IMR-90 (cell line): ENCODE results near the gene ALDH2.

Experiments
- BHLHE40 ChIP-seq: fragments of 150-350 bp; IDR thresholded peaks from 2 replicates; pipeline ENCODE4 v1.6.1; 2016; ENCODE audit warnings: mild to moderate bottlenecking, low read depth, low read length
- CEBPB ChIP-seq: IDR thresholded peaks from 2 replicates; pipeline ENCODE4 v1.6.1; 2012; ENCODE audit warnings: low read depth, low read length, improper control_type of control experiment
- CTCF ChIP-seq: conservative IDR thresholded peaks from 2 replicates; pipeline ENCODE4 v1.5.1; 2012; ENCODE audit warnings: mild to moderate bottlenecking, low read depth, low read length, improper control_type of control experiment
- ELK1 ChIP-seq: fragments of 150-350 bp; IDR thresholded peaks from 2 replicates; pipeline ENCODE4 v1.6.1; 2016; ENCODE audit warnings: low read depth, mild to moderate bottlenecking, low read length, moderate library complexity, borderline replicate concordance
- FOS ChIP-seq: fragments of 150-350 bp; IDR thresholded peaks from 2 replicates; pipeline ENCODE4 v1.6.1; 2016; ENCODE audit warnings: low read depth, low read length
- MAFK ChIP-seq: IDR thresholded peaks from 2 replicates; pipeline ENCODE4 v1.6.1; 2012; ENCODE audit warnings: low read depth, low read length, improper control_type of control experiment
- MXI1 ChIP-seq: IDR thresholded peaks from 2 replicates; pipeline ENCODE4 v1.6.1; 2012; ENCODE audit warnings: low read depth, mild to moderate bottlenecking, low read length, moderate library complexity, borderline replicate concordance
- NFE2L2 ChIP-seq: fragments of 150-350 bp; IDR thresholded peaks from 2 replicates; pipeline ENCODE4 v1.6.1; 2016; ENCODE audit warnings: low read depth, mild to moderate bottlenecking, low read length
- POLR2A ChIP-seq: IDR thresholded peaks from 2 replicates; pipeline ENCODE4 v1.6.1; 2012; ENCODE audit warnings: mild to moderate bottlenecking, low read depth, low read length
- RAD21 ChIP-seq: IDR thresholded peaks from 2 replicates; pipeline ENCODE4 v1.6.1; 2012; ENCODE audit warnings: low read length, improper control_type of control experiment
- RCOR1 ChIP-seq: IDR thresholded peaks from 2 replicates; pipeline ENCODE4 v1.6.1; 2012; ENCODE audit warnings: mild to moderate bottlenecking, low read length, improper control_type of control experiment; ENCODE audit not compliant: insufficient replicate concordance
- RFX5 ChIP-seq: IDR thresholded peaks from 2 replicates; pipeline ENCODE4 v1.8.0; 2012; ENCODE audit warnings: low read depth, mild to moderate bottlenecking, low read length, moderate library complexity
- SMC3 ChIP-seq: fragments of 150-350 bp; IDR thresholded peaks from 2 replicates; pipeline ENCODE4 v1.6.1; 2016; ENCODE audit warnings: low read depth, mild to moderate bottlenecking, antibody characterized with exemption, low read length, moderate library complexity
- USF2 ChIP-seq: fragments of 150-350 bp; IDR thresholded peaks from 2 replicates; pipeline ENCODE4 v1.6.1; 2017; ENCODE audit warnings: mild to moderate bottlenecking, antibody characterized with exemption, low read length, low read depth

- TF ChIP-seq CTCF (no peak), POLR2A (no peak), BHLHE40 (no peak), SMC3 (no peak), RCOR1 (no peak), RFX5 (no peak), MAFK (no peak), MXI1 (no peak), ELK1 (no peak), NFE2L2 (no peak), FOS (no peak), RAD21 (no peak), CEBPB (no peak), USF2 (no peak)
These were observed 74.6 kb downstream of the ALDH2 start for GRCh38 chr12:111841236-111841749.
